ENCODE data around the gene CERS4.

GRCh38 chr19:8224394-8225145 lies 15.4 kb downstream of the CERS4 start:
- no peak for TF ChIP-seq ATF2 (IDR thresholded peaks at IDR 0.05; ENCODE audit: low read length)
- TF ChIP-seq CTCF (IDR thresholded peaks at IDR 0.05; ENCODE audit: control extremely low read depth in 1 of 3, insufficient read depth in 1 of 3, low read depth in 1 of 3, low read length in 3 of 3): no peak
- TF ChIP-seq POLR2A (IDR thresholded peaks at IDR 0.05; ENCODE audit: control extremely low read depth in 1 of 2, low read depth in 2 of 2, low read length in 2 of 2): no peak
- no peak for TF ChIP-seq SIRT6 (IDR thresholded peaks at IDR 0.05; ENCODE audit: low read length)
- TF ChIP-seq CEBPB (IDR thresholded peaks at IDR 0.05; ENCODE audit: low read depth, low read length): no peak
- TF ChIP-seq GABPA (IDR thresholded peaks at IDR 0.05; ENCODE audit: borderline replicate concordance, insufficient read depth, low read length): no peak
- TF ChIP-seq USF2 (IDR thresholded peaks at IDR 0.05; ENCODE audit: low read length): no peak
- no peak for TF ChIP-seq TAF1 (IDR thresholded peaks at IDR 0.05; ENCODE audit: low read depth, low read length)
- TF ChIP-seq ZNF274 (IDR thresholded peaks at IDR 0.05; ENCODE audit: borderline replicate concordance, extremely low read depth, low read length): no peak
- no peak for TF ChIP-seq CBX5 (IDR thresholded peaks at IDR 0.05; ENCODE audit: low read depth, low read length)
- TF ChIP-seq YY1 (IDR thresholded peaks at IDR 0.05; ENCODE audit: low read depth, low read length): no peak
- no peak for TF ChIP-seq EZH2 (IDR thresholded peaks at IDR 0.05; ENCODE audit: low read depth, low read length, severe bottlenecking)
- TF ChIP-seq TEAD4 (IDR thresholded peaks at IDR 0.05; ENCODE audit: low read depth, low read length): no peak
- TF ChIP-seq MAX (IDR thresholded peaks at IDR 0.05): no peak
